WTC11 (cell line): ENCODE measurements around the gene OPRL1. TPM values are rescaled to one million over a fixed set of nuclear protein-coding genes. Genes with fewer than 3 reads are reported as not detected.

Experiments used
- ATAC-seq: fragments of 200-7000 bp; cut with Tn5 transposase; 2 replicates; pipeline ENCODE4 v1.10.0; 2021; ENCODE audit warnings: mild to moderate bottlenecking, moderate library complexity
- CTCF ChIA-PET: fragments of 300-600 bp; sonication (Branson Sonifier 250); formaldehyde crosslinking; loops from one replicate; lab custom pipeline; 2021; ENCODE audit warnings: antibody characterized with exemption; lab: Charles Lee
- POLR2A ChIA-PET: fragments of 350-600 bp; sonication (Branson Sonifier 250); formaldehyde crosslinking; loops from one replicate; lab custom pipeline; 2021; ENCODE audit warnings: antibody characterized with exemption; lab: Charles Lee
- DNase-seq: peaks from one replicate; pipeline ENCODE4 v3.0.0; 2021; ENCODE audit warnings: low spot score
- H3K27ac Mint-ChIP-seq: 2 replicates; pipeline ENCODE4 v1.8.0; 2021; ENCODE audit warnings: mixed read lengths
- H3K27me3 Mint-ChIP-seq: 2 replicates; pipeline ENCODE4 v1.8.0; 2021; ENCODE audit warnings: low read depth, mild to moderate bottlenecking, moderate library complexity, mixed read lengths
- H3K36me3 Mint-ChIP-seq: 2 replicates; pipeline ENCODE4 v1.8.0; 2021; ENCODE audit warnings: mixed read lengths
- H3K4me1 Mint-ChIP-seq: 2 replicates; pipeline ENCODE4 v1.8.0; 2022; ENCODE audit warnings: mixed read lengths
- H3K4me3 Mint-ChIP-seq: 2 replicates; pipeline ENCODE4 v1.8.0; 2021; ENCODE audit warnings: mild to moderate bottlenecking, moderate library complexity, mixed read lengths
- H3K9me3 Mint-ChIP-seq: 2 replicates; pipeline ENCODE4 v1.8.0; 2021; ENCODE audit warnings: mixed read lengths
- ATF2 ChIP-seq: sonication (generic); formaldehyde crosslinking; IDR thresholded peaks from 2 replicates; pipeline ENCODE4 v1.8.1; 2022; ENCODE audit warnings: low read depth, missing genetic modification reagents, borderline replicate concordance
- CREB1 ChIP-seq: sonication (generic); formaldehyde crosslinking; IDR thresholded peaks from 2 replicates; pipeline ENCODE4 v1.8.0; 2023; ENCODE audit warnings: mild to moderate bottlenecking, missing genetic modification reagents
- E2F5 ChIP-seq: sonication (generic); formaldehyde crosslinking; IDR thresholded peaks from 2 replicates; pipeline ENCODE4 v1.8.1; 2022; ENCODE audit warnings: mild to moderate bottlenecking, moderate library complexity, missing genetic modification reagents
- ELF4 ChIP-seq: sonication (generic); formaldehyde crosslinking; IDR thresholded peaks from 2 replicates; pipeline ENCODE4 v1.8.1; 2022; ENCODE audit warnings: low read depth, mild to moderate bottlenecking, moderate library complexity, missing genetic modification reagents
- FOXJ3 ChIP-seq: sonication (generic); formaldehyde crosslinking; IDR thresholded peaks from 2 replicates; pipeline ENCODE4 v1.9.0; 2021; ENCODE audit warnings: missing genetic modification reagents, mild to moderate bottlenecking, borderline replicate concordance
- MAX ChIP-seq: sonication (generic); formaldehyde crosslinking; IDR thresholded peaks from 2 replicates; pipeline ENCODE4 v1.8.0; 2022; ENCODE audit warnings: mild to moderate bottlenecking, missing genetic modification reagents
- NFATC4 ChIP-seq: fragments of 250-450 bp; sonication (Bioruptor Pico); IDR thresholded peaks from 2 replicates; pipeline ENCODE4 v1.9.0; 2021; ENCODE audit warnings: mild to moderate bottlenecking
- NFYB ChIP-seq: sonication (generic); formaldehyde crosslinking; conservative IDR thresholded peaks from 2 replicates; pipeline ENCODE4 v1.8.0; 2022; ENCODE audit warnings: low read depth, missing genetic modification reagents
- NR2C2 ChIP-seq: sonication (generic); formaldehyde crosslinking; IDR thresholded peaks from 2 replicates; pipeline ENCODE4 v1.8.0; 2022; ENCODE audit warnings: mild to moderate bottlenecking, missing genetic modification reagents
- PRDM15 ChIP-seq: sonication (generic); formaldehyde crosslinking; IDR thresholded peaks from 2 replicates; pipeline ENCODE4 v1.8.0; 2022; ENCODE audit warnings: missing genetic modification reagents
- PREB ChIP-seq: sonication (generic); formaldehyde crosslinking; IDR thresholded peaks from 2 replicates; pipeline ENCODE4 v1.8.1; 2022; ENCODE audit warnings: mild to moderate bottlenecking, missing genetic modification reagents, moderate library complexity, borderline replicate concordance
- STAT6 ChIP-seq: sonication (generic); formaldehyde crosslinking; conservative IDR thresholded peaks from 2 replicates; pipeline ENCODE4 v1.8.1; 2023; ENCODE audit warnings: mild to moderate bottlenecking, low read depth, missing genetic modification reagents, moderate library complexity
- TCF7 ChIP-seq: sonication (generic); formaldehyde crosslinking; IDR thresholded peaks from 2 replicates; pipeline ENCODE4 v1.8.0; 2022; ENCODE audit warnings: mild to moderate bottlenecking, low read depth, missing genetic modification reagents, moderate library complexity
- USF1 ChIP-seq: sonication (generic); formaldehyde crosslinking; IDR thresholded peaks from 2 replicates; pipeline ENCODE4 v1.8.0; 2022; ENCODE audit warnings: mild to moderate bottlenecking, missing genetic modification reagents
- ZNF416 ChIP-seq: fragments of 250-450 bp; sonication (Bioruptor Pico); IDR thresholded peaks from 2 replicates; pipeline ENCODE4 v1.9.0; 2021; ENCODE audit warnings: mild to moderate bottlenecking, inconsistent platforms
- ZNF512 ChIP-seq: sonication (generic); formaldehyde crosslinking; IDR thresholded peaks from 2 replicates; pipeline ENCODE4 v1.8.1; 2022; ENCODE audit warnings: missing genetic modification reagents, borderline replicate concordance
- ZNF671 ChIP-seq: fragments of 250-450 bp; sonication (Bioruptor Pico); IDR thresholded peaks from 2 replicates; pipeline ENCODE4 v1.8.0; 2021; ENCODE audit warnings: mild to moderate bottlenecking
- total RNA-seq: library from RNA; stranded (reverse); gene quantifications from 3 replicates; pipeline ENCODE4 v1.2.3, GENCODE V29; 2021

OPRL1 gene
- total RNA-seq, 1 experiment from 2014 or later, result 2.0 TPM

- TF ChIP-seq USF1, result no peak
- TF ChIP-seq E2F5 (CRISPR knock-in tag), result no peak
- no peak for TF ChIP-seq ATF2
- no peak for TF ChIP-seq FOXJ3
These were observed 67.1 kb downstream of the OPRL1 start (continued) for GRCh38 chr20:64146936-64147477.

- H3K27me3 Mint-ChIP-seq, result no peaks in the 10 kb centered on the region; the same call in 1 of the 2 replicates
- H3K4me1 Mint-ChIP-seq, result peaks cover 24% of the 10 kb centered on the region
- H3K27ac Mint-ChIP-seq, result 0 out of 2 replicates have a peak overlapping the region, but pooled peaks have one; percentile 22
- TF ChIP-seq E2F5 (CRISPR knock-in tag) (no peak), ELF4 (CRISPR knock-in tag) (no peak), PRDM15 (CRISPR knock-in tag) (no peak), CREB1 (CRISPR knock-in tag) (no peak), ZNF416 (CRISPR knock-in tag) (no peak), ZNF512 (CRISPR knock-in tag) (no peak), NFATC4 (no peak), TCF7 (no peak), NFYB (CRISPR knock-in tag) (no peak)
- ChIA-PET CTCF (no interaction called here), POLR2A (no interaction called here)
- no peak for DNase-seq
- peaks cover 31% of the 10 kb centered on the region for H3K9me3 Mint-ChIP-seq
- no peak overlapping the region for H3K4me3 Mint-ChIP-seq
- H3K36me3 Mint-ChIP-seq, result peaks cover 26% of the 10 kb centered on the region
- ATAC-seq, result no peak
These were observed 68.7 kb downstream of the OPRL1 start for GRCh38 chr20:64148581-64148980.

- H3K9me3 Mint-ChIP-seq, result peaks cover 25% of the 10 kb centered on the region
- H3K27me3 Mint-ChIP-seq, result no peaks in the 10 kb centered on the region; the same call in 1 of the 2 replicates
- H3K4me3 Mint-ChIP-seq, result no peak overlapping the region
- POLR2A ChIA-PET, result no interaction called here
- ATAC-seq (no peak), DNase-seq (peak; percentile 4)
- H3K27ac Mint-ChIP-seq, result no peak overlapping the region
- CTCF ChIA-PET, result no interaction called here
- H3K4me1 Mint-ChIP-seq, result peaks cover 24% of the 10 kb centered on the region
- H3K36me3 Mint-ChIP-seq, result peaks cover 20% of the 10 kb centered on the region
- TF ChIP-seq ZNF671 (no peak), ZNF416 (CRISPR knock-in tag) (no peak), NR2C2 (CRISPR knock-in tag) (no peak), STAT6 (CRISPR knock-in tag) (no peak), PREB (CRISPR knock-in tag) (no peak), MAX (CRISPR knock-in tag) (no peak), ZNF512 (CRISPR knock-in tag) (no peak), NFYB (CRISPR knock-in tag) (no peak)
These were observed 69.3 kb downstream of the OPRL1 start for GRCh38 chr20:64149141-64149540.
